ENCODE data around the gene UBE2G2.

The UBE2G2 gene

GRCh38 chr21:44749116-44749758 lies 52.4 kb downstream of the UBE2G2 start:
- DNase-seq (ENCODE audit: low read depth) = no peak

GRCh38 chr21:44748621-44749020 lies 53.0 kb downstream of the UBE2G2 start:
- no peak for DNase-seq (ENCODE audit: low read depth)

GRCh38 chr21:44742418-44743153 lies 59.0 kb downstream of the UBE2G2 start:
- DNase-seq (ENCODE audit: low read depth) = no peak

GRCh38 chr21:44741921-44742320 lies 59.7 kb downstream of the UBE2G2 start:
- DNase-seq (ENCODE audit: low read depth) = no peak

- DNase-seq (ENCODE audit: low read depth) = no peak
Measured at GRCh38 chr21:44740742-44741141, 60.9 kb downstream of the UBE2G2 start.

- no peak for DNase-seq (ENCODE audit: low read depth)
Measured at GRCh38 chr21:44739316-44739715, 62.3 kb downstream of the UBE2G2 start.

- no peak for DNase-seq (ENCODE audit: low read depth)
Measured at GRCh38 chr21:44738621-44739020, 63.0 kb downstream of the UBE2G2 start.

- no peak for DNase-seq (ENCODE audit: low read depth)
Measured at GRCh38 chr21:44737706-44738354, 63.8 kb downstream of the UBE2G2 start.

- DNase-seq (ENCODE audit: low read depth) = no peak
Measured at GRCh38 chr21:44736291-44737004, 65.2 kb downstream of the UBE2G2 start.

- no peak for DNase-seq (ENCODE audit: low read depth)
Measured at GRCh38 chr21:44735821-44736220, 65.8 kb downstream of the UBE2G2 start.

- no peak for DNase-seq (ENCODE audit: low read depth)
Measured at GRCh38 chr21:44734841-44735240, 66.8 kb downstream of the UBE2G2 start.

GRCh38 chr21:44734026-44734745 lies 67.4 kb downstream of the UBE2G2 start:
- no peak for DNase-seq (ENCODE audit: low read depth)

- no peak for DNase-seq (ENCODE audit: low read depth)
Measured at GRCh38 chr21:44732956-44733355, 68.7 kb downstream of the UBE2G2 start.

GRCh38 chr21:44732263-44732662 lies 69.4 kb downstream of the UBE2G2 start:
- no peak for DNase-seq (ENCODE audit: low read depth)

GRCh38 chr21:44730951-44731579 lies 70.6 kb downstream of the UBE2G2 start:
- no peak for DNase-seq (ENCODE audit: low read depth)

- no peak for DNase-seq (ENCODE audit: low read depth)
Measured at GRCh38 chr21:44730028-44730395, 71.6 kb downstream of the UBE2G2 start.

GRCh38 chr21:44729336-44730027 lies 72.1 kb downstream of the UBE2G2 start:
- DNase-seq (ENCODE audit: low read depth) = no peak

GRCh38 chr21:44728716-44729115 lies 72.9 kb downstream of the UBE2G2 start:
- no peak for DNase-seq (ENCODE audit: low read depth)

- no peak for DNase-seq (ENCODE audit: low read depth)
Measured at GRCh38 chr21:44727757-44728156, 73.9 kb downstream of the UBE2G2 start.

GRCh38 chr21:44727321-44727720 lies 74.3 kb downstream of the UBE2G2 start:
- no peak for DNase-seq (ENCODE audit: low read depth)

GRCh38 chr21:44726826-44727225 lies 74.8 kb downstream of the UBE2G2 start:
- no peak for DNase-seq (ENCODE audit: low read depth)
